HG03196 (cell line): ENCODE results near the gene TNFRSF12A.

ENCODE experiments used
- ATAC-seq: cut with Tn5 transposase; IDR thresholded peaks from one replicate; pipeline ENCODE4 v1.9.1; 2021; ENCODE audit not compliant: unreplicated experiment

The TNFRSF12A gene

DNA sequence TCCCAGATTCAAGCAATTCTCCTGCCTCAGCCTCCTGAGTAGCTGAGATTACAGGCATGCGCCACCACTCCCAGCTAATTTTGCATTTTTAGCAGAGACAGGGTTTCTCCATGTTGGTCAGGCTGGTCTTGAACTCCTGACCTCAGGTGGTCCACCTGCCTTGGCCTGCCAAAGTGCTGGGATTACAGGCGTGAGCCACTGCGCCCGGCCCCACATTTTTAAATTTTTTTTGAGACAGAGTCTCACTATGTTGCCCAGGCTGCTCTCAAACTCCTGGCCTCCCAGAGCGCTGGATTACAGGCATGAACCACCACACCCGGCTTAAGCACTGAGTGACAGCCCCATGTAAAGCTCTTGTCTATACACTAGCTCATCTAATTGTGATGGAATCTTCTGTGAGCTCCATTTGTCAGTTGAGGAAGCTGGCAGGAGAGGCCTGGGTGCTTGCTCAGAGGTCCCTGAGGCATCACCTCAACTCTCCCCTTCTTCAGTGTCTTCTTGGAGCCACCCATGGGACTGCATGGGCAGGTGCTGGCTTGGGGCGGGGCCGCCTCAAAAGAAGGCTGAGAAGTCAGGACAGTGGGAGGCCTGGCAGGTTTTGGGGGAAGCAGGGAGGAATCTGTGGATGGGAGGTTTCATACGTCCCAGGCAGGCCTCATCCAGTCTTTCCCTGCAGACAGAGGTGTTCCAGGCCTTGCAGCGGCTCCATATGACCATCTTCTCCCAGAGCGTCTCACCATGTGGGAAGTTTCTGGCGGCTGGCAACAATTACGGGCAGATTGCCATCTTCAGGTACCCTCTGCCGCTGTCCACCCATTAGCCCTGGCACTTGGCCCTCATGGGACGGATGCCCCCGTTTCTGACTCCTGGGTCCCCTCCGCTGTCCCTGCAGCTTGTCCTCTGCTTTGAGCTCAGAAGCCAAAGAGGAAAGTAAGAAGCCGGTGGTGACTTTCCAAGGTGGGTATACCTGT lies 5.1 kb downstream of the TNFRSF12A start:
- no peak for ATAC-seq

DNA sequence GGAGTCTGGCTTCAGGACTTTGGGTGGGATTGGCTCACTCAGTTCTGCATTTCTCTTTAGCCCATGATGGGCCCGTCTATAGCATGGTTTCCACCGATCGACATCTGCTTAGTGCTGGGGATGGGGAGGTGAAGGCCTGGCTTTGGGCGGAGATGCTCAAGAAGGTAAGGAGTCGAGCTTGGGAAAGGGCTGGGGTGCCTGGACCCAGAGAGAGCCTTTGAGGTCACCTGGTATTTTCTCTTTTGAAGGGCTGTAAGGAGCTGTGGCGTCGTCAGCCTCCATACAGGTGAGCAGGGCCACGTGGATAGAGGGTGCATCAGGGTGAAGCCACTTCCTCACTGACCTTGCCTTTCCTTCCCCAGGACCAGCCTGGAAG lies 5.8 kb downstream of the TNFRSF12A start:
- no peak for ATAC-seq

DNA sequence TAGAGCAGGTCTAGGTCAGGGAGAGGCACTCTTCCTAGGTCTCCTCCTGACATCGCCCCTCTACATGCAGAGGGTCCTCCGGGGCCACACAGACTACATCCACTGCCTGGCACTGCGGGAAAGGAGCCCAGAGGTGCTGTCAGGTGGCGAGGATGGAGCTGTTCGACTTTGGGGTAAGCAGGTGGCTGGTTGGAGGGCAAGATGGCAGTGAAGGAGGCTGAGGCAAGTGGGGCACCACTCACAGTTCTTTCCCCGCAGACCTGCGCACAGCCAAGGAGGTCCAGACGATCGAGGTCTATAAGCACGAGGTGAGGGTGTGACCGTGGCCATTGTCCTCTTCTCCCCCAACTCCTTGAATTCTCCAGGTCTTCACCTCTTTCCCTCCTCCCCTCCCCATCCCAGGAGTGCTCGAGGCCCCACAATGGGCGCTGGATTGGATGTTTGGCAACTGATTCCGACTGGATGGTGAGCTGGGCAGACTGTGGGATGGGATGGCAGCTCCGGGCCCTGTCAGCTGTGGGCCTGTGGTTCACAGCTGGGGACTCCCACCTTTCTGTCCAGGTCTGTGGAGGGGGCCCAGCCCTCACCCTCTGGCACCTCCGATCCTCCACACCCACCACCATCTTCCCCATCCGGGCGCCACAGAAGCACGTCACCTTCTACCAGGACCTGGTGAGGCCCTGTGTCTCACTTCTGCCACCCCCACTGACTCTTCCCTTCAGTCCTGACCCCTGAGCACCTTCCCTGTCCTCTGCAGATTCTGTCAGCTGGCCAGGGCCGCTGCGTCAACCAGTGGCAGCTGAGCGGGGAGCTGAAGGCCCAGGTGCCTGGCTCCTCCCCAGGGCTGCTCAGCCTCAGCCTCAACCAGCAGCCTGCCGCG lies 6.7 kb downstream of the TNFRSF12A start:
- ATAC-seq: no peak

DNA sequence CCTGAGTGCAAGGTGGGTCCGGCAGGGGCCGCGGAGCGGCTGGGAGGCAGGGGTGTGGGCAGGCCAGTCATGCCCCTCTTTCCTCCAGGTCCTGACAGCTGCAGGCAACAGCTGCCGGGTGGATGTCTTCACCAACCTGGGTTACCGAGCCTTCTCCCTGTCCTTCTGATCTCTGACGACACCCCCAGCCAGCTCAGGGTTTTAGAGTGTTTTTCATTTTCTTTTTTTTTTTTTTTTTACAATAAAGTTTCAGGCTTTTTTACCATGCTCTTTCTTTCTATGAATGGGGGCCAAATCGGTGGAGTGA lies 7.3 kb downstream of the TNFRSF12A start:
- no peak for ATAC-seq

DNA sequence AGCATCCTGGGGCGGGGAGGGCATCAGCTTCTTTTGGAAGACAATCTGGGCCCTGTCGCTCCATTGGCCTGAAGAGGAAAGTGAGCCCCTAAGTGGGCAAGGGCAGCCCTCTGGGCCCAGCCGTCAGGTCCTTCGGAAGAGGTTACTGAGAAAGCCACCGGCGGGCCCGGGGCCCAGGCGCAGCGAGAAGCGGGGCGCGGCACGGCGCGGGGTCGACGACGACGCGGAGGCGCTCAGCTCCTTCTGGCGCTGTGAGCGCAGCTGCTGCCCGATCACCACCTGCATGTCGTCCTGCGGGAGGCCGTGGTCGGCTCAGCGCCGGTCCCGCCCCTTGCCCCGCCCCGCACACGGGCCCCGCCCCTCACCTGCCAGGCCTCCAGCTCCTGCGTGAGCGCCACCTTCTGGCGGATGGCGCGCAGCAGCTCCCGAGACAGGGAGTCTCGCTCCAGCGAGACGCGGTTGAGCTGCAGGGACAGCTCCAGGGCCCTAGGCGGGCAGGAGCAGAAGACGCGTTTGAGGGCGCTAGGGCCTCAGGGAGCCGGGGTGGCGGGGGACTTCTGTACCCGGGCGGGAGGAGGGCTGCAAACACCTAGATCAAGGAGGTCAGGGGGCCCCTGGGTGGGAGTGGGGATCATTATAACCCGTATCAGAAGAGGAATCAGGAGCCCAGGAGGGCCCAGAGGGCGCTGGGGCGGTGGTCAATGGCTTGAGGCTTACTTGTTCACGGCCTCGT lies 8.0 kb downstream of the TNFRSF12A start:
- ATAC-seq: peak; percentile 23

DNA sequence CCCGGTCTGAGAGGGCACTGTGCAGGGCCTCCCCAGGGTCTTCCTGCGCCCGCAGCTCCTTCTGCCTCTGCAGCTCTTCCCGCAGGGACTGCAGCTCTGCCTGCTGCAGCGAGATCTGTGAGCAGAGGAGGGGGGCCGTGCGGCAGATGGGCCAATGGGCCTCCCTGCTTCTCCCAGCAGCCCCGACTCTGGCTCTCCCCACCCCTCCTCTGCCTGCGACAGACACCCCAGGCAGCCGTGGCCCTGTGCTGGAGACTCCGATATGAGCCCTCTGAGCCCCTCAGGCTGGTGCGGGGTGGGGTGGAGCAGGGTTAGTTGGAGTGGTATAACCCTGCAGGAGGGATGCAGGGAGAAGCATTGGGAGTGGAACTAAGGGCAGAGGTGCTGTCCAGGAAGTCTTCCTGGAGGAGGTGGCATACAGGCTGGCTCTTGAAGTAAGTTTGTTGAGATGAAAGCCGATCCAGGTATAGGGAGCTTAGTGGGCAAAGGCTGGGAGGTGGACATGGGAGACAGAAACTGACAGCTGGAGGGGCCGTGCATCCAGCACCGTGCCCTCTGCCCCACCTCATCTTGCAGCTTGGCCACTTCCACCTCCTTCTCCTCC lies 8.7 kb downstream of the TNFRSF12A start:
- no peak for ATAC-seq

DNA sequence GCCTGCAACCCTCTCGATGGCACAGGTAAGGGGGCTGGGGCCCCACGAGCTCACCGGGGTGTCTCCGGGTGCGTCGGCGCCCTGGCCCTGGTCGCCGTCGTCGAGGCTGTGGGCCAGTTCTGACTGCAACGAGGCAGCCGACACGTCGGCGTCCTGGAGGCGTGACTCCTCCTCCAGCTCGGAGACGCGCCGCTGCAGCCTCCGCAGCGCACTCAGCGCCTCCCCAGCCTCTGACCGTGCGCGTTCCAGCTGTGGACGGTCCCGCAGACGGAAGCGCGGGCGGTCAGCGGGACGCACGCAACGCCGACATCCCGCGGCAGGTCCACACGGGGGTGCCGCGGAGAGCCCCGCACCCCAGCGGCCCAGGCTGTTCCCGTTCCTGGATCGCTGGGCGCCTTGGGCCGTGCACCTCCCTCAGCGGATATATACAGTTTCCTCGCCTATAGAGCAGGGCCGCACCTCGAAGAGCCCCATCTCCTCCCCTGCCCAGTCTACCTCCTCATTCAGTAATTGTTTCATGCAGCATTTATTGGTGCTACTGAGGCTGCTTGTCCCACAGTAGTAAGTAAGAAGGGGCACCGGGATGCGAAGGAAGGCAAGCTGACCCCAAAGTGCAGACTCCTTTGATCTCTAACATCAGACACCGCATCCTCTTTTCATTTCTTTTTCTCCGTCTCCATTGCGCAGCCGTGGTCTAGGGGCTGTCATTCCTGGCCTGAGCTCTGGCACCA lies 9.5 kb downstream of the TNFRSF12A start:
- no peak for ATAC-seq

DNA sequence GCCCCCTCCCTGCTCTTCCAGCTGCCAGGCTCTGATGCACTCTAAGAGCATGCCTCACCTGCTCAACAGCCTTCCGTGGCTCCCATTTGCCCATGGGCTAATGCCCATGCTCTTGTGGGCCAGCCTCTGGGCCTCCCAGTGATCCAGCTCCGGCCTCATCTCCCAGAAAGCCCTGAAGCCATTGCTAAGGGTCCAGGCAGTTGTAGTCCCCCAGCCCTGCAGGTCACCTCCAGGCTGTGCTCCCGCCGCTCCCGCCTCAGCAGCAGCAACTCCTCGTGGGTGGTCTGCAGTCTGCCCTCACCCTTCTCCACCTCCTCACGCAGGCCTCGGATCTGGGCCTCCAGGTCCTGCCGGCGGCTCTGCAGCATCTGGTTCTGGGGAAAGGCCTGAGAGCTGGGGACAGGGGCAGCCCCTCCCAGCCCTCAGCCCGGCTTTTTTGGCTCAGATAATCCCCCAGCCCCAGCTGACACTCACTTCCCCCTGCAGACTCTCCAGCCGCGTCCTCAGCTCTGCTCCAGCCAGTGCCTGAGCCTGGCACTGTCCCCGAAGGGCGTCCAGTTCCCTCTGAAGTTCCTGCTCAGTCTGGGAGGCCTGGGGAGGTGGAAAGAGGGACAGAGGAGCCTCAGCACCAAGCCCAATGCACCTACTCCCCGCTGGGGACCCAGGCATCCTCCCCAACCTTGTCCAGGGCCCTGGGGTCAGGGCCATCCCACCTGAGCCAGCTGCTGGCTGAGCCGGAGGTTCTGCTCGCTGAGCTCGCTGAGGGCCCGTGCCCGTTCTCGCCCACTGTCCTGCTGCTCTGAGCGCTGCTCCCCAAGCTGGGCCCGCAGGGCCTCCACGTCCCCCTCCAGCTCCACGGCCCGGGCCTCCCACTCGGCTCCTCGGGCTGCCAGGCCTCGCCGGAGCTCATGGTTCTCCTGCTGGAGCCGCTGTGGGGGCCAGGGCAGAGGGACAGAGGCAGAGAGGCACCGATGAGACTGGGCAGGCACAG lies 10.3 kb downstream of the TNFRSF12A start:
- no peak for ATAC-seq

DNA sequence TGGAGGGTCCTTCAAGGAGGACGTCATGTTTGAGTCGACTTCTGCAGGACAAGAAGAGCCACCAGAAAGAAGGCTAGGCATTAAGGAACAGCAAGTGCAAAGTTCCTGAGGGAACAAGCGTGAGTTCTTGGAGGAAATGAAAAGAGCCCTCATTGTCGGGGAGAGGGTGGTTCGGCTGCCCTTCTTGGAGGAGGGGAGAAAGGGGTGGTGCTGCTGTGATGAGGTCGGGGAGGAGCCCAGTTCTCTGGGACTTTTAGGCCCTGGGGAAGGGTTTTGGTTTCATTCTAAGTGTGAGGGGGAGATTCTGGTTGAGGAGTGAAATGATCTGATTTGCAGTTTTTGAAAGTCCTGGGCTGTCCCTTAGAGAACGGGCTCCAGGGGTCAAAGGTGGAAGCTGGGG lies 12.5 kb downstream of the TNFRSF12A start:
- no peak for ATAC-seq

DNA sequence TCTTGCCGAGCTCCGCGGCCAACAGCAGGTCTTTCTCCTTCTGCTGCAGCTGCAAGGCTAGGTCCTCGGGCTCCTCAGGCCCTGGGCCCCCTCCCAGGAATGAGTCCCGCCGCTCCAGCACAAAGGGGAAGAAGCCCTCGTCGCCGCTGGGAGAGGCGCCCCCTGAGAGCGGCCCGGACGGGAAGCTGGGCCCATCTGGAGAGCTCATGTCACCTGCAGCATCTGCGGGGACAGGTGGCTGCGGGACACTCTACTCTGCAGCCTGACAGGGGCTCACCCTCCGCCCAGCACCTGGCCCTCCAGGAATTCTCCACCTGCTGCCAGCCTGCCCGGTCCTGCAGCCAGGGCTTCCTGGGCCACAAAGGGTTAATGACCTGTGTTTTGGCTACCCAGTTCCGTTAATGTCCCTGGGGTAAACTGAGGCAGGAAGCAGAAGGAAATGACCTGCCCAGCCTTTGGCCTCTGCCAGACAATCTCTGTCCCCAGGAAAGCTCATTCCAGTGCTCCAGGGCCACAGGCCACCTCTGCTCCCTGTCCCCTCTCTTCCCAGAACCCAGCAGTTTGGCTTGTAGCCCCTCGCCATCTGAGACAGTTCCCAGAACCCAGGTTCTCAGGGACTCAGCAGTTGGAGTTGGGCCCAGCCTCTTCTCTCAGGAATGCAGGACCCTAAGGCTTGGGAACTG lies 15.3 kb downstream of the TNFRSF12A start:
- ATAC-seq: no peak

DNA sequence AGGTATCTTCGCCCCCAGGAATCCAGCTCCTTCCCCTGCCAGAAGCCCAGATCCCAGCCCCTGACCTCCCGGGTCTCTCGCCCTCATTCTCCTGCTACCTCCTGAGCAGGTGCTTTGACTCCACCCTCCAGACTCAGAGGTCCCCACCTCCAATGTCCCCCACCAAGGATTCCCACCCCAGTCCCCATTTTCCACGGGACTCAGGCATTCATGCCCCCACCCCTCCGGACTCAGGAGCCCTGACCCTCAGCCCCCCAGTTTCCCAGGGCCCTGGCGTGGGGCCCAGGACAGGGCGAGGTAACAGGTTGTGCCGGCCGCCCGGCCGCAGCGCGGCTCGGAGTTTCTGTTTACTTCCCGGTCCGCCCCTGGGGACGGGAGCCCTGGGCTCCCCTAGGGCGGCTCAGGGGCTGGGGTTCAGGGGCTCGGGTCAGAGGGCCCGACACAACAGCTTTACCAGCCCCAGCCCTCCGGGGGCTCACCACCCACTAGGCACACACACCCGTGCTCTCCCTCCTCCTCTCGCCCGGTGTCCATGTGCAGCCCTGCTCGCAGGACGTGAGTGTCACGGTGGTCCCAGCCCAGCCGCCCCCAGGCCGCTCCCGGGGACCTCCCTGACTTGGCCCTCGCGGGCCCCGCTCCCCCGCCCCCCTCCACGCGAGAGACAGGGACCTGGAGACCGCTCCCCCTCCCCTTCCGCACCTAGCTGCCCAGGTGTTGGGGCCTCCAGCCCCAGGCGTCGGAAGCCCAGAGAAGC lies 16.0 kb downstream of the TNFRSF12A start:
- no peak for ATAC-seq

DNA sequence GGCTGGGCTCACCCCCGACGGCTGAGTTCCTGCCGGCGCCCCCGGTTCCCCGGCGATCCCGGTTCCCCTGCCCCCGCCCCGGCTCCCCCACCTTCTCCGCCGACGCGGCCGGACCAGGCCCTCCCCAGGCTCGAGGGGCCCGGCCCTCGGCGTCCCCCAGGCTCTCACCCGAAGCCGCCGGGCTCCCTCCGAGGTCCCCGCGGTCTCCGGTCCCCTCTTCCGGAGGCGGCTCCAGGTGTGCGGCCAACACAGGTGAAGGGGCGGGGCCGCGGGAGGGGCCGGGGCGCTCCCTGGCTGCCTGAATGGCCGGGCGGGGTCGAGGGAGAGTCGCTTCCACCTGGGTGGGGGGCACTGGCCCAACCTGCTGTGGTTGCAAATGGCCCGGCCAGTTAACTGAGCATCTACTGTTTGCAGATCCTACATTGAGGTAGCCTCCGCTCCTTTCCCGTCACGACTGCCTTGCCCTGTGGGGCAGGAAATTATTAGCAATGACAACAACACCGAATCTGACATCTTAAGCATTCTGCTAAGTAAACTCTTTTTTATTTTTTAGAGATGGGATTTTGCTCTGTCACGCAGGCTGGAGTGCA lies 16.7 kb downstream of the TNFRSF12A start, which contains the start of gene BICDL2:
BICDL2 (minus strand) TSS at position 219 of the 590 bp plus-strand sequence. CDS start 1,448 bp downstream, outside the sequence.
- no peak for ATAC-seq

DNA sequence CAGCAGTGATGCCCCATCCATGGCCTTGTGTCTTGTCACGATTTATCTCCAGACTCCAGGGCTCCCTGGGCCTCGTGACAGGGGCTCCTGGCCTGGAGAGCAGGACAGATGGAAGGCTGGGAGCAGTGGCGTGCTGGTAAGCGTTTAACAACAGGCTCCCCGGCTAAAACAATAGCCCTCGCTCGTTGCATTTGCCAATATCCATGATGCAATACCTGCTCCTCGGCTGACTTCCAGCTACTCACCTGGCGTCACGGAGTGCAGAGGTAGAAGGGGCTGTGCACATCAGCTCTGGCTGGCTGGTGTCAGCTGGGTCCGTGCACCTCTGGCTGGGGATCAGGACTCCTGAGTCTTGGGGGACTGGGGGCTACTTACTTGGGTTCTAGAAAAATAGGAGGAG lies 18.1 kb downstream of the TNFRSF12A start:
- ATAC-seq: no peak

DNA sequence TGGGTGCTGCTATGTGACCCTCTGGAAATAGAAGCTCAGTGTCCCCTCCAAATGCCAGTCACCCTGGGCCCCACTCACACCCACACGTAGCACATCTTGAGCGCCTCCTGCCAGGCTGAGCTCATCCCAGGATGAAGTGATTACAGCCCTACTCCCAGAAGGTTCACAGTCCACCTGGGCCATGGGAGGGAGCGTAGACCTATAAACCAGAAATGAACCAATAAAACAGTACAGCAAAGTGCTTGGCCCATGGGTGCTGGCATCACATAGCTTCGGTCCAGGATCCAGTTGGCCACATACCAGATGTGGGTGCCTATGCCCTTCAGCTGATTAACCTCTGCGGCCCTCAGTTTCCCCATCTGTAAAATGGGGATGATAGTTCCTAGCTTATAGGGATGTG lies 18.7 kb downstream of the TNFRSF12A start:
- no peak for ATAC-seq

DNA sequence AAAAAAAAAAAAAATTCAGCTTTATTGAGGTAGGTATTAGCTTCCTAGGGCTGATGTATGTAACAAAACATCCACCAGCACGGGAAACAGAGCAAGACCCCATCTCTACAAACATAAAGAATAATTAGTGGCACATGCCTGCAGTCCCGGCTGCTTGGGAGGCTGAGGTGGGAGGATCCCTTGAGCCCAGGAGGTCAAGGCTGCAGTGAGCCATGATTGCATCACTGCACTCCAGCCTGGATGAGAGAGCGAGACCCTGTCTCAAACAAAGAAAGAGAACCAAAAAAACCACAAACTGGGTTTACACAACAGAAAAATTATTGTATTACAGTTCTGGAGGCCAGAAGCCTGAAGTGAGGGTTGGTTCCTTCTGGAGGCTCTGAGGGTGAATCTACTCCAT lies 22.2 kb downstream of the TNFRSF12A start:
- ATAC-seq: no peak

DNA sequence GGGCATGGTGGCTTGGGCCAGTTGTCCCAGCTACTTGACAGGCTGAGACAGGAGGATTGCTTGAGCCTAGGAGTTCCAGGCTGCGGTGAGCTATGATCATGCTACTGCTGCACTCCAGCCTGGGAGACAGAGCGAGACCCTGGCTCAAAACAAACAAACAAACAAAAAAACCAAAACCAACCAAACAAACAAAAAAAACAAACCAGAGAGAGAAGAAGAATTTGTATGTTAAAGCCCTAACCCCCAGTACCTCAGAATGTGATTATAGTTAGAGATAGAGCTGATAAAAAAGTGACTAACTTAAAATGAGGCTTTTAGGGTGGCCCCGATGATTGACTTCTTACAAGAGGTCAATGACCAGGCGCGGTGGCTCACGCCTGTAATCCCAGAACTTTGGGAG lies 24.5 kb downstream of the TNFRSF12A start:
- ATAC-seq: no peak
